Activated CD4-positive, alpha-beta T cell treated with anti-CD3 and anti-CD28 coated beads for 36 hours (primary cell): ENCODE measurements around the gene NDC80. TPM values are rescaled to one million over a fixed set of nuclear protein-coding genes. Genes with fewer than 3 reads are reported as not detected.

ENCODE experiments used
- ATAC-seq: fragments of 200-7000 bp; cut with Tn5 transposase; one replicate; pipeline ENCODE4 v1.10.0; 2021; ENCODE audit warnings: mild to moderate bottlenecking, moderate library complexity
- CTCF ChIA-PET: fragments of 350-600 bp; sonication (Branson Sonifier 250); formaldehyde crosslinking; loops from one replicate; lab custom pipeline; 2021; ENCODE audit warnings: antibody characterized with exemption; lab: Charles Lee
- POLR2A ChIA-PET: fragments of 350-600 bp; sonication (Branson Sonifier 250); formaldehyde crosslinking; loops from one replicate; lab custom pipeline; 2021; ENCODE audit warnings: antibody characterized with exemption, inconsistent platforms; lab: Charles Lee
- DNase-seq: peaks from one replicate; pipeline ENCODE4 v3.0.0-alpha.2; 2020
- H3K27ac Mint-ChIP-seq: one replicate; pipeline ENCODE4 v1.8.0; 2021; ENCODE audit warnings: mixed read lengths
- H3K27me3 Mint-ChIP-seq: one replicate; pipeline ENCODE4 v1.8.0; 2021; ENCODE audit warnings: mixed read lengths
- H3K36me3 Mint-ChIP-seq: one replicate; pipeline ENCODE4 v1.8.0; 2021; ENCODE audit warnings: low read depth, mixed read lengths
- H3K4me1 Mint-ChIP-seq: one replicate; pipeline ENCODE4 v1.8.0; 2021; ENCODE audit warnings: mixed read lengths
- H3K4me3 Mint-ChIP-seq: one replicate; pipeline ENCODE4 v1.8.0; 2021; ENCODE audit warnings: mild to moderate bottlenecking, moderate library complexity, mixed read lengths
- H3K9me3 Mint-ChIP-seq: one replicate; pipeline ENCODE4 v1.8.0; 2021; ENCODE audit warnings: low read depth, mixed read lengths
- intact Hi-C, 2 experiments: fragments of 100-400 bp; cut with DNase I in 1 of 2; cut with micrococcal nuclease in 1 of 2; formaldehyde crosslinking; loops; one replicate each; pipeline versions ENCODE4 v1.14.2 to v1.15.1; 2022 to 2024; cut with DNase I, micrococcal nuclease
- total RNA-seq, 2 experiments: library from RNA; stranded (reverse); gene quantifications; one replicate each; pipeline ENCODE4 v1.2.3, GENCODE V29; 2021

Gene NDC80
- total RNA-seq, 2 experiments from 2014 or later: 84.7 to 88.5 TPM

- no peak overlapping the region for H3K27ac Mint-ChIP-seq
Measured at GRCh38 chr18:2617401-2617998, 46.1 kb downstream of the NDC80 start.

GRCh38 chr18:2618009-2618408 lies 46.7 kb downstream of the NDC80 start:
- H3K36me3 Mint-ChIP-seq: peaks cover 31% of the 10 kb centered on the region
- no peaks in the 10 kb centered on the region for H3K4me1 Mint-ChIP-seq
- no peak overlapping the region for H3K27ac Mint-ChIP-seq
- H3K4me3 Mint-ChIP-seq: no peak overlapping the region
- intact Hi-C loops: no loop called here
- CTCF ChIA-PET: no interaction called here
- ATAC-seq (no peak), DNase-seq (no peak)
- H3K27me3 Mint-ChIP-seq: no peaks in the 10 kb centered on the region
- H3K9me3 Mint-ChIP-seq: peaks cover 2% of the 10 kb centered on the region
- POLR2A ChIA-PET: no interaction called here

More at GRCh38 chr18:2617401-2617998, 46.1 kb downstream of the NDC80 start:
- CTCF ChIA-PET: no interaction called here
- Mint-ChIP-seq H3K9me3 (peaks cover 2% of the 10 kb centered on the region), H3K27me3 (no peaks in the 10 kb centered on the region), H3K36me3 (peaks cover 35% of the 10 kb centered on the region), H3K4me3 (no peak overlapping the region), H3K4me1 (no peaks in the 10 kb centered on the region)
- ATAC-seq: no peak
- intact Hi-C loops: no loop called here
- no peak for DNase-seq
- POLR2A ChIA-PET: no interaction called here

GRCh38 chr18:2625217-2625616 lies 53.9 kb downstream of the NDC80 start:
- Mint-ChIP-seq H3K27me3 (no peaks in the 10 kb centered on the region), H3K27ac (no peak overlapping the region), H3K36me3 (peaks cover 2% of the 10 kb centered on the region), H3K4me1 (peaks cover 27% of the 10 kb centered on the region), H3K4me3 (no peak overlapping the region), H3K9me3 (peaks cover 1% of the 10 kb centered on the region)
- POLR2A ChIA-PET: interaction anchor here (0.5 kb wide), 1 partner anchor 39 kb away, joined by 5 read pairs; no protein-coding TSS in a partner anchor
- CTCF ChIA-PET: no interaction called here
- intact Hi-C loops: no loop called here
- ATAC-seq (no peak), DNase-seq (no peak)

- ATAC-seq (peak; percentile 98), DNase-seq (peak; percentile 51)
- H3K27ac Mint-ChIP-seq: peak overlapping the region; percentile 63
- POLR2A ChIA-PET: interaction anchor here (0.6 to 1.6 kb wide), 2 partner anchors 22 to 26 kb away, joined by 3 to 11 read pairs; no protein-coding TSS in a partner anchor
- peaks cover 33% of the 10 kb centered on the region for H3K4me1 Mint-ChIP-seq
- CTCF ChIA-PET: interaction anchor here (1.3 to 2.4 kb wide), 3 partner anchors 8 to 56 kb away, joined by 4 to 11 read pairs (median 7); partner anchors contain the start of genes METTL4 and NDC80
- H3K36me3 Mint-ChIP-seq: peaks cover 10% of the 10 kb centered on the region
- peaks cover 9% of the 10 kb centered on the region for H3K9me3 Mint-ChIP-seq
- intact Hi-C loops: loop anchor here (1.0 to 2.0 kb wide), 4 partner anchors 13 to 27 kb away; partner anchors contain the start of gene SMCHD1 (in 2 of the 2)
- no peak overlapping the region for H3K4me3 Mint-ChIP-seq
- no peaks in the 10 kb centered on the region for H3K27me3 Mint-ChIP-seq
Measured at GRCh38 chr18:2627821-2628276, 56.5 kb downstream of the NDC80 start.

- peaks cover 38% of the 10 kb centered on the region for H3K4me1 Mint-ChIP-seq
- H3K9me3 Mint-ChIP-seq: peaks cover 15% of the 10 kb centered on the region
- no peak overlapping the region for H3K4me3 Mint-ChIP-seq
- H3K36me3 Mint-ChIP-seq: peaks cover 12% of the 10 kb centered on the region
- intact Hi-C loops: loop anchor here in 1 of 2 experiments (2.0 kb wide), 1 partner anchor 26 kb away; the partner anchor contains the start of gene SMCHD1
- DNase-seq (no peak), ATAC-seq (no peak)
- ChIA-PET POLR2A (no interaction called here), CTCF (no interaction called here)
- H3K27ac Mint-ChIP-seq: no peak overlapping the region
- H3K27me3 Mint-ChIP-seq: no peaks in the 10 kb centered on the region
Measured at GRCh38 chr18:2629003-2629402, 57.6 kb downstream of the NDC80 start.

GRCh38 chr18:2635586-2635985 lies 64.2 kb downstream of the NDC80 start:
- ChIA-PET POLR2A (interaction anchor here (0.7 kb wide), 1 partner anchor 22 kb away, joined by 3 read pairs; no protein-coding TSS in a partner anchor), CTCF (interaction anchor here (1.7 kb wide), 1 partner anchor 8 kb away, joined by 7 read pairs; no protein-coding TSS in a partner anchor)
- DNase-seq: no peak
- H3K27ac Mint-ChIP-seq: peak overlapping the region; percentile 58
- intact Hi-C loops: no loop called here
- peaks cover 21% of the 10 kb centered on the region for H3K36me3 Mint-ChIP-seq
- ATAC-seq: no peak
- H3K27me3 Mint-ChIP-seq: no peaks in the 10 kb centered on the region
- H3K9me3 Mint-ChIP-seq: peaks cover 29% of the 10 kb centered on the region
- peaks cover 75% of the 10 kb centered on the region for H3K4me1 Mint-ChIP-seq
- no peak overlapping the region for H3K4me3 Mint-ChIP-seq

GRCh38 chr18:2636126-2636631 lies 64.8 kb downstream of the NDC80 start:
- H3K36me3 Mint-ChIP-seq: peaks cover 21% of the 10 kb centered on the region
- peak overlapping the region; percentile 86 for H3K27ac Mint-ChIP-seq
- H3K4me3 Mint-ChIP-seq: peak overlapping the region; percentile 53
- ChIA-PET POLR2A (interaction anchor here (0.7 kb wide), 2 partner anchors 22 to 64 kb away, joined by 3 read pairs; no protein-coding TSS in a partner anchor), CTCF (interaction anchor here (1.4 to 1.7 kb wide), 4 partner anchors 8 to 30 kb away, joined by 3 to 7 read pairs (median 6); no protein-coding TSS in a partner anchor)
- peaks cover 28% of the 10 kb centered on the region for H3K9me3 Mint-ChIP-seq
- DNase-seq: no peak
- H3K4me1 Mint-ChIP-seq: peaks cover 80% of the 10 kb centered on the region
- H3K27me3 Mint-ChIP-seq: no peaks in the 10 kb centered on the region
- ATAC-seq: peak; percentile 7
- intact Hi-C loops: no loop called here

GRCh38 chr18:2641638-2642037 lies 70.3 kb downstream of the NDC80 start:
- H3K27me3 Mint-ChIP-seq: no peaks in the 10 kb centered on the region

GRCh38 chr18:2642771-2643170 lies 71.4 kb downstream of the NDC80 start:
- Mint-ChIP-seq H3K27ac (no peak overlapping the region), H3K9me3 (peaks cover 4% of the 10 kb centered on the region), H3K36me3 (peaks cover 3% of the 10 kb centered on the region), H3K27me3 (no peaks in the 10 kb centered on the region), H3K4me3 (no peak overlapping the region), H3K4me1 (peaks cover 40% of the 10 kb centered on the region)
- ChIA-PET CTCF (interaction anchor here (0.8 kb wide), 1 partner anchor 14 kb away, joined by 4 read pairs; no protein-coding TSS in a partner anchor), POLR2A (no interaction called here)
- ATAC-seq (no peak), DNase-seq (no peak)
- intact Hi-C loops: loop anchor here (5.0 kb wide), 7 partner anchors 50 to 1830 kb away; partner anchors contain the start of genes MYL12A (in 2 of the 2), METTL4 (in 1 of the 2), NDC80 (in 1 of the 2) and TGIF1 (in 1 of the 2)

More at GRCh38 chr18:2641638-2642037, 70.3 kb downstream of the NDC80 start:
- Mint-ChIP-seq H3K4me3 (peak overlapping the region; percentile 63), H3K4me1 (peaks cover 51% of the 10 kb centered on the region), H3K36me3 (peaks cover 5% of the 10 kb centered on the region), H3K9me3 (peaks cover 5% of the 10 kb centered on the region), H3K27ac (no peak overlapping the region)
- ChIA-PET POLR2A (interaction anchor here (1.0 to 1.2 kb wide), 3 partner anchors 14 to 70 kb away, joined by 5 to 8 read pairs (median 6); partner anchors contain the start of genes METTL4, NDC80 and SMCHD1), CTCF (interaction anchor here (0.8 to 1.1 kb wide), 4 partner anchors 9 to 15 kb away, joined by 3 to 5 read pairs (median 4); partner anchors contain the start of gene SMCHD1)
- intact Hi-C loops: loop anchor here (1.0 to 5.0 kb wide), 12 partner anchors 13 to 1829 kb away; partner anchors contain the start of genes METTL4 (in 2 of the 2), MYL12A (in 2 of the 2), NDC80 (in 2 of the 2) and SMCHD1 (in 2 of the 2)
- no peak for DNase-seq
- peak; percentile 71 for ATAC-seq

GRCh38 chr18:2644535-2644934 lies 73.2 kb downstream of the NDC80 start:
- H3K36me3 Mint-ChIP-seq: no peaks in the 10 kb centered on the region
- H3K9me3 Mint-ChIP-seq: no peaks in the 10 kb centered on the region
- H3K27ac Mint-ChIP-seq: no peak overlapping the region
- ATAC-seq (peak; percentile 50), DNase-seq (no peak)
- ChIA-PET POLR2A (interaction anchor here (0.9 kb wide), 1 partner anchor 39 kb away, joined by 5 read pairs; no protein-coding TSS in a partner anchor), CTCF (no interaction called here)
- H3K27me3 Mint-ChIP-seq: no peaks in the 10 kb centered on the region
- intact Hi-C loops: loop anchor here (1.0 to 5.0 kb wide), 8 partner anchors 11 to 1832 kb away; partner anchors contain the start of genes MYL12A (in 2 of the 2), SMCHD1 (in 2 of the 2), METTL4 (in 1 of the 2) and NDC80 (in 1 of the 2)
- H3K4me3 Mint-ChIP-seq: no peak overlapping the region
- peaks cover 22% of the 10 kb centered on the region for H3K4me1 Mint-ChIP-seq

- POLR2A ChIA-PET: interaction anchor here (0.6 to 1.7 kb wide), 2 partner anchors 67 to 334 kb away, joined by 3 to 4 read pairs; no protein-coding TSS in a partner anchor
- intact Hi-C loops: no loop called here
- no peak overlapping the region for H3K27ac Mint-ChIP-seq
- no peak for DNase-seq
- peaks cover 5% of the 10 kb centered on the region for H3K36me3 Mint-ChIP-seq
- CTCF ChIA-PET: interaction anchor here (0.6 to 1.8 kb wide), 4 partner anchors 11 to 324 kb away, joined by 3 to 4 read pairs (median 4); no protein-coding TSS in a partner anchor
- no peaks in the 10 kb centered on the region for H3K27me3 Mint-ChIP-seq
- H3K4me1 Mint-ChIP-seq: peaks cover 17% of the 10 kb centered on the region
- no peak overlapping the region for H3K4me3 Mint-ChIP-seq
- H3K9me3 Mint-ChIP-seq: no peaks in the 10 kb centered on the region
- ATAC-seq: no peak
Measured at GRCh38 chr18:2651981-2652380, 80.6 kb downstream of the NDC80 start.
